Keratinocyte (primary cell): ENCODE results near the gene COL8A1. TPM values are rescaled to one million over a fixed set of nuclear protein-coding genes. Genes with fewer than 3 reads are reported as not detected.

Experiments
- DNase-seq: peaks from one replicate; pipeline ENCODE4 v3.0.0-alpha.2; 2011; ENCODE audit warnings: low read depth, missing footprints, low spot score
- FAIRE-seq: peaks from 2 replicates; lab custom pipeline; 2011; peaks lifted over from hg19 to GRCh38; lab: Jason Lieb, UNC
- H2AFZ ChIP-seq: 2 replicates; pipeline ENCODE4 v1.6.0; 2012; ENCODE audit warnings: low read length, control low read depth, inconsistent platforms; ENCODE audit not compliant: control insufficient read depth
- H3K27ac ChIP-seq: 2 replicates; pipeline ENCODE4 v1.5.1; 2011; ENCODE audit warnings: low read length; ENCODE audit not compliant: control insufficient read depth, insufficient read depth
- H3K27me3 ChIP-seq: 3 replicates; pipeline ENCODE4 v1.6.0; 2011; ENCODE audit warnings: low read length; ENCODE audit not compliant: control insufficient read depth, insufficient read depth; ENCODE audit errors: extremely low read depth
- H3K36me3 ChIP-seq, 2 experiments: 2 replicates in 1 of 2; 3 replicates in 1 of 2; pipeline ENCODE4 v1.5.1; 2011; ENCODE audit warnings: low read length in 2 of 2, mild to moderate bottlenecking in 1 of 2; ENCODE audit not compliant: control insufficient read depth in 2 of 2, insufficient read depth in 2 of 2; ENCODE audit errors: extremely low read depth in 1 of 2
- H3K4me1 ChIP-seq: 3 replicates; pipeline ENCODE4 v1.5.1; 2011; ENCODE audit warnings: low read length; ENCODE audit not compliant: control insufficient read depth, insufficient read depth; ENCODE audit errors: extremely low read depth
- H3K4me2 ChIP-seq: 3 replicates; pipeline ENCODE4 v1.6.0; 2011; ENCODE audit warnings: low read depth, low read length; ENCODE audit not compliant: control insufficient read depth, insufficient read depth; ENCODE audit errors: extremely low read depth
- H3K4me3 ChIP-seq, 3 experiments: fragments of 200-600 bp in 1 of 3; sonication (generic) in 1 of 3; 2 replicates in 2 of 3; 3 replicates in 1 of 3; pipeline ENCODE4 v1.5.1; 2011 to 2016; ENCODE audit warnings: low read length in 3 of 3, mild to moderate bottlenecking in 3 of 3, control low read depth in 2 of 3, inconsistent platforms in 1 of 3, low read depth in 1 of 3, mixed read lengths in 1 of 3, mixed run types in 1 of 3, moderate library complexity in 1 of 3; ENCODE audit not compliant: control insufficient read depth in 2 of 3, insufficient read depth in 2 of 3; ENCODE audit errors: extremely low read depth in 1 of 3
- H3K79me2 ChIP-seq: 2 replicates; pipeline ENCODE4 v1.6.0; 2012; ENCODE audit warnings: low read length; ENCODE audit not compliant: control insufficient read depth, insufficient read depth
- H3K9ac ChIP-seq: 3 replicates; pipeline ENCODE4 v1.6.0; 2011; ENCODE audit warnings: low read length; ENCODE audit not compliant: control insufficient read depth, insufficient read depth; ENCODE audit errors: extremely low read depth
- H3K9me1 ChIP-seq: 3 replicates; pipeline ENCODE4 v1.6.0; 2011; ENCODE audit warnings: low read length; ENCODE audit not compliant: control insufficient read depth, insufficient read depth; ENCODE audit errors: extremely low read depth
- H3K9me3 ChIP-seq: 2 replicates; pipeline ENCODE4 v1.5.1; 2012; ENCODE audit warnings: low read depth, low read length; ENCODE audit not compliant: control insufficient read depth
- H4K20me1 ChIP-seq: 3 replicates; pipeline ENCODE4 v1.6.0; 2011; ENCODE audit warnings: low read length; ENCODE audit not compliant: control insufficient read depth, insufficient read depth; ENCODE audit errors: extremely low read depth
- CTCF ChIP-seq, 3 experiments: IDR thresholded peaks in 1 of 3; conservative IDR thresholded peaks in 1 of 3; optimal IDR thresholded peaks in 1 of 3; 2 replicates in 2 of 3; 3 replicates in 1 of 3; pipeline versions ENCODE3 to v1.5.1; 2011; ENCODE audit warnings: low read length in 3 of 3, mild to moderate bottlenecking in 3 of 3, moderate library complexity in 2 of 3, control low read depth in 1 of 3, inconsistent platforms in 1 of 3; ENCODE audit not compliant: insufficient read depth in 2 of 3; ENCODE audit errors: extremely low read depth in 1 of 3
- EZH2 ChIP-seq: IDR thresholded peaks from one replicate; pipeline ENCODE4 v1.6.1; 2012; ENCODE audit warnings: inconsistent platforms, mild to moderate bottlenecking, low read length, moderate library complexity
- dilution Hi-C: fragments of 300-500 bp; cut with MboI; formaldehyde crosslinking; loops from one replicate; pipeline ENCODE4 v1.7.0; 2020; ENCODE audit warnings: low sequenced_read_pairs; ENCODE audit not compliant: extremely low pct_ligation_motif_present
- polyA plus RNA-seq, 5 experiments: library from polyadenylated mRNA; depleted of rRNA in 3 of 5; stranded (reverse) in 3 of 5; stranded (forward) in 1 of 5; unstranded in 1 of 5; fragments of >200 nt; gene quantifications; 1 replicate in 1 of 5; 2 replicates in 3 of 5; 3 replicates in 1 of 5; pipeline versions ENCODE4 v1.2.1 to v1.2.3, GENCODE V29; 2011 to 2012; ENCODE audit warnings: missing spikeins in 2 of 5, low read depth in 1 of 5, low replicate concordance in 1 of 5

The COL8A1 gene
- polyA plus RNA-seq, 1 donor (not counting 4 experiments of a cell fraction or from before 2014, with no cell fraction given) = 102 TPM

DNA sequence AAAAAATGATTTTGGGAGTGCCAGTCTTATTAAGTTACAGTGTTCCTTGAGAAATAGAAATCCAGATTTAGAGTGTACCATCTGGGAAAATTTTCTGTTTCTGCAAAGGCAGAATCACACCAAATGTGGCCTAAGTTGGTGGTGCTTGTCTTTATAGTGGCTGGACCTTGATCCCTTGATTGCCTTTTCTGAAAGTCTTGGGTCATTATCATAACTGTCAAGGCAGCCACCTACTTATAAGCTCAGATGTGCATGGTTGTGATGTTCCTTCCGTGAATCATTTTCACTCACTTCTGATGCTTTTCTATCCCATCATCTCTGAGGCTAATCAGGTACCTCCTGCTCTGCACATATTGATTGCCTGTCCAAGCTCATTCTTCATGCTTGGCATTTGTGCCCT lies 199.3 kb downstream of the COL8A1 start:
- Histone ChIP-seq H3K9ac (no peak overlapping the region), H3K4me3 (no peak overlapping the region), H3K36me3 (no peaks in the 10 kb centered on the region), H3K27me3 (no peaks in the 10 kb centered on the region), H2AFZ (no peak overlapping the region), H3K4me1 (peaks cover 10% of the 10 kb centered on the region), H3K4me2 (no peak overlapping the region), H3K9me1 (no peaks in the 10 kb centered on the region), H3K9me3 (no peaks in the 10 kb centered on the region), H3K79me2 (peaks cover 24% of the 10 kb centered on the region), H3K27ac (no peak overlapping the region), H4K20me1 (no peaks in the 10 kb centered on the region)
- TF ChIP-seq CTCF (optimal IDR thresholded peaks at IDR 0.05 in 1 of 3, IDR thresholded peaks at IDR 0.05 in 1 of 3, conservative IDR thresholded peaks at IDR 0.05 in 1 of 3; ENCODE audit: extremely low read depth in 1 of 3, insufficient read depth in 2 of 3, low read length in 3 of 3) (no peak), EZH2 (no peak)
- FAIRE-seq = no peak
- dilution Hi-C loops = no loop called here
- DNase-seq = no peak

- H3K9me1 ChIP-seq = no peaks in the 10 kb centered on the region
- no peak overlapping the region for H3K27ac ChIP-seq
- H3K27me3 ChIP-seq = no peaks in the 10 kb centered on the region
- H4K20me1 ChIP-seq = no peaks in the 10 kb centered on the region
- no peak overlapping the region for H3K9ac ChIP-seq
- FAIRE-seq (no peak), DNase-seq (no peak)
- H3K4me3 ChIP-seq = no peak overlapping the region
- H3K79me2 ChIP-seq = peaks cover 22% of the 10 kb centered on the region
- peaks cover 10% of the 10 kb centered on the region for H3K4me1 ChIP-seq
- TF ChIP-seq CTCF (optimal IDR thresholded peaks at IDR 0.05 in 1 of 3, IDR thresholded peaks at IDR 0.05 in 1 of 3, conservative IDR thresholded peaks at IDR 0.05 in 1 of 3; ENCODE audit: extremely low read depth in 1 of 3, insufficient read depth in 2 of 3, low read length in 3 of 3) = no peak
- no peak for TF ChIP-seq EZH2
- no peak overlapping the region for H2AFZ ChIP-seq
- H3K9me3 ChIP-seq = no peaks in the 10 kb centered on the region
- dilution Hi-C loops = no loop called here
- no peak overlapping the region for H3K4me2 ChIP-seq
- no peaks in the 10 kb centered on the region for H3K36me3 ChIP-seq
Measured at GRCh38 chr3:99838755-99839154, 200.4 kb downstream of the COL8A1 start.
